GM20000 (cell line): ENCODE data around the gene DHX34.

Experiments
- DNase-seq: peaks from one replicate; pipeline ENCODE4 v3.0.0; 2012; ENCODE audit warnings: low spot score
- CTCF ChIP-seq: IDR thresholded peaks from 2 replicates; pipeline ENCODE4 v1.5.1; 2012; ENCODE audit warnings: mild to moderate bottlenecking, control low read depth; ENCODE audit errors: extremely low read depth, missing control alignments

Gene DHX34

GRCh38 chr19:47373246-47374240 lies 24.4 kb downstream of the DHX34 start:
- no peak for TF ChIP-seq CTCF
- DNase-seq: no peak

GRCh38 chr19:47374876-47375693 lies 26.0 kb downstream of the DHX34 start:
- TF ChIP-seq CTCF: no peak
- no peak for DNase-seq

- DNase-seq: no peak
- TF ChIP-seq CTCF: no peak
Measured at GRCh38 chr19:47375694-47376588, 26.8 kb downstream of the DHX34 start.

GRCh38 chr19:47376589-47377144 lies 27.6 kb downstream of the DHX34 start:
- TF ChIP-seq CTCF: no peak
- DNase-seq: no peak

- TF ChIP-seq CTCF: no peak
- no peak for DNase-seq
Measured at GRCh38 chr19:47377208-47377701, 28.1 kb downstream of the DHX34 start.

GRCh38 chr19:47377801-47378200 lies 28.7 kb downstream of the DHX34 start:
- no peak for TF ChIP-seq CTCF
- DNase-seq: no peak
